Left forelimb (tissue), 1 donor: ENCODE data around the gene BMP3.
"Not testable (repeated sequence)": the region's sequence is repeated elsewhere in the genome, so short reads cannot be mapped to it uniquely, and the experiment has no call there.

Experiments
- DNase-seq: peaks from one replicate; pipeline ENCODE4 v3.0.0-alpha.2; 2018; ENCODE audit warnings: low spot score

Gene BMP3

GRCh38 chr4:81030061-81030980, at the start of gene BMP3:
BMP3 (plus strand) TSS chr4:81030708; CDS start chr4:81031285, 577 bp downstream.
- DNase-seq: peak; percentile 84

- no peak for DNase-seq
Observed at GRCh38 chr4:80986011-80986410, 44.5 kb upstream of the BMP3 start.

- no peak for DNase-seq
Observed at GRCh38 chr4:80989921-80990544, 40.5 kb upstream of the BMP3 start.

- no peak for DNase-seq
Observed at GRCh38 chr4:80990851-80991250, 39.7 kb upstream of the BMP3 start.

- DNase-seq: no peak
Observed at GRCh38 chr4:80999943-81000342, 30.6 kb upstream of the BMP3 start.

GRCh38 chr4:81003597-81004111, 26.9 kb upstream of the BMP3 start:
- no peak for DNase-seq

- DNase-seq: no peak
Observed at GRCh38 chr4:81007417-81007816, 23.1 kb upstream of the BMP3 start.

- not testable (repeated sequence) for DNase-seq
Observed at GRCh38 chr4:81016566-81016965, 13.9 kb upstream of the BMP3 start.

- DNase-seq: no peak
Observed at GRCh38 chr4:81019006-81019405, 11.5 kb upstream of the BMP3 start.

GRCh38 chr4:81021142-81021944, 9.2 kb upstream of the BMP3 start:
- no peak for DNase-seq

GRCh38 chr4:81021981-81022380, 8.5 kb upstream of the BMP3 start:
- DNase-seq: no peak

GRCh38 chr4:81023484-81023883, 7.0 kb upstream of the BMP3 start:
- no peak for DNase-seq

GRCh38 chr4:81030981-81031791, 678 bp downstream of the BMP3 start:
- DNase-seq: no peak

GRCh38 chr4:81031796-81032551, 1.5 kb downstream of the BMP3 start:
- no peak for DNase-seq

- no peak for DNase-seq
Observed at GRCh38 chr4:81032771-81033684, 2.5 kb downstream of the BMP3 start.

- no peak for DNase-seq
Observed at GRCh38 chr4:81038636-81039350, 8.3 kb downstream of the BMP3 start.

GRCh38 chr4:81039351-81039972, 9.0 kb downstream of the BMP3 start:
- no peak for DNase-seq

GRCh38 chr4:81040012-81040659, 9.6 kb downstream of the BMP3 start:
- no peak for DNase-seq
